GM21360 (cell line): ENCODE measurements around the gene NPPB.

Experiments
- ATAC-seq: cut with Tn5 transposase; IDR thresholded peaks from one replicate; pipeline ENCODE4 v1.9.1; 2021; ENCODE audit warnings: mild to moderate bottlenecking, moderate library complexity; ENCODE audit not compliant: unreplicated experiment

The NPPB gene

DNA sequence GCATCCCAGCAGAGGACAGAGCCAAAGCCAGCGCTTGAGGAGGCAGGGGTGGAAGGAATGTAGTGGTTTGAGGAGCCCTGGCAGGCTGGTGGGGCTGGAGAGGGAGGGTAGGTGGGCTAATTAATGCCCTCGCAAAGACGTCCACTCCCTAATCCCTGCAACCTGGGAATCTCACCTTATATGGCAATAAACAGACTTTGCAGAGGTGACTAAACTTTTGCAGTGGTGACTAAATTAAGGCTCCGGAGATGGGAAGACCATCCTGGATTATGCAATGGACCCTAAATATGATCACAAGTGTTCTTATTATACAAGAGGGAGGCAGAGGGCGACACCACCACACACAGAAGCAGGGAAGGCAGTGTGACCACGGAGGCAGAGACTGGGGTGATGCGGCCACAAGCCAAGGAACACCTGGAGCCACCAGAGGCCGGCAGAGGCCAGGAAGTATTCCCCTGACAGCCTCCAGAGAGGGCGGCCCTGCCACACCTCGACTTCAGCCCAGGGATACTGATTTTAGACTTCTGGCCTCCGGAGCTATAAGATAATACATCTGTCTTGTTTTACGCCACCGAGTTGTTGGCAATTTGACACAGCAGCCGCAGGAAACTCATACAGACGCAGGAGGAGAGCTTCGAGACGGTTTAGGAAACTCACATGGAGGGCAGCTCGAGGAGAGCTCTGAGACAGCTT lies 23.1 kb upstream of the NPPB start:
- ATAC-seq: no peak

DNA sequence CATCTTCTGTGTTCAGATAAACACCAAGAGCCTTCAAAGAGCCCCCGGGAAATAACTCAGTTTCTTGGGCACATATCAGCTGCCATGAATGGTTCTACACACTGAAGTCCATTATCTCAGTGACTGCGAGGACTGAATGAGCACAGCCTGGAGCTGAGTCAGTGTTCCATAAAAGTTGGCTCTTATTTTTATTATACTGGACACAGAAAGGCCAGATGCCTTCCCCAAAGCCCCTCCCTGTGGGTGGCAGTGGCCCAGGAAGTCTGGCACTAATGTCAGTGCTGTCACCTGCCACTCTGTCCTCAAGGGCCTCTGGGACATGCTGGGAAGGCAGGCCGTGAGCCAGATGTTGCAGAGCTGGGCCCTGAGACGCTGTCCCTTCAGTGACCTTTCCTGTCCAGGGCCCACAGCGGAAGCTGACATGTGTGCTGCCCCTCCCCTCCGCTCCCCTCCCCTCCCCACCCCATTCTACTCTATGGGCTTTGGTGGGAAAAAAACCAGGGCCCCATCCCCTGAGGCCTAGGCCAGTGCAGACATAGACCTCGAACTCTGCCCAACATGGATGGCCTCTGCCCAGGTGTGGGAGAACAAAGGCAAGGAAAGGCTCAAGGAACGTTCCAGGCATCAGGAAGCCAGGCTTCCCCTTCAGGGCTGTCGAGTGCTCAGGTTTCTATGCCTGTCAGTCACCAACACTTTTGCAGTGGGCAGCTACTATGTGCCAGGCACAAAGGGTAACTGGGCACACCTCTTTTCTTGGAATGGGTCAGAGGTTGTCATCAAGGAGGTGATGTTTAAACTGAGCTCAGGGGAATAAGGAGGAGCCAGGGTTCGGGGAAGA lies 22.4 kb upstream of the NPPB start:
- ATAC-seq: no peak

DNA sequence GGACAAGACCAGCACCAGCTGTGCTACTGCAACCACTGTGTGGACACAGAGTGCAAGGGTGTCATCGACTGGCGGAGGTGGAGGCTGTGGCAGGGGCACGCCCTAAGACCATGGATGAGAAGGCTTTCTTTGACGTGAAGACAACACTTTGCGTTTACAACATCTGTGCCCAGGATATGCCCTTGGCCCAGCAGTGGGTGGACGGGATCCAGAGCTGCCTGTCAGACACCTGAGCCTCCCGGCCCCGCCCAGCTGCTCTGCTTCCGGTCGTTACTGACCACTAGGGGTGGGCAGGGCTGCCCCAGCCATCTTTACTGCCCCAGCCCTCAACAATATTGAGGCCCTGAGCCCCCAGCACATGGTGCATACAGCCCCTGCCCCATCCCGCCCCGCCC lies 21.4 kb upstream of the NPPB start:
- ATAC-seq: no peak

DNA sequence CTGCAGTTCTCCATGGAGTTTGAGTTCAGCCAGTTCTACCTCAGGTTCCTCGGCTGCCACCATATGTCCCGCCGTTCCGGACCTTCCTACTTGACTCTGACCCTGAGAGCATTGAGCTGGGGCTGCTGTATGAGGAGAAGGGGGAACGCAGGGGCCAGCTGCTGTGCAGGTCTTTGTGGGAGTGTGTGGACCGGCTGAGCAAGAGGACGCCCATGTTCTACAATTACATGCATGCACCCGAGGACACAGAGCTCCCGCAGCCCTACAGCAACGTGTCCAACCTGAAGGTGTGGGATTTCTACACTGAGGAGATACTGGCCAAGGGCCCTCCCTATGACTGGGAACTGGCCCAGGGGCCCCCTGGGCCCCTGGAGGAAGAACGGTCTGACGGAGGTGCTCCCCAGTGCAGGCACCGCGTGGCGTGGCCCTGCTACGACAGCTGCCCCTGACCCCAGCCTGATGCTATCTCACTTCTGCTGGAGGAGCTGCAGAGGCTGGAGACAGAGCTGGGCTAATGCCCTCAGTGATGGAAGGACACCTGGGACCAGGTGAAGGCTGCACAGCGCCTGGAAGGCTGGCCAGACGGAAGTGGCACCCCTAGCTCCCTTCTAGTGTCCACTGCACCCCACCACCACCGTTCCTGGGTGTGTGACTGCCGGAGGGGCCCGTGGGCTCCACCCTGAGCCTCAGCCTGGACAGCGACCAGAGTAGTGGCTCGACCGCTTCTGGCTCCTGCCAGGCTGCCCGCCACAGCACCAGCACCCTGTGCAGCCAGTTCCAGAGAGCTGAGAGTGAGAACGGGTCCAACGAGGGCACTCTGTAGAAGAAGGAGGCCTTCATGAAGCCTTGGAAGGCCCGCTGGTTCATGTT lies 20.8 kb upstream of the NPPB start:
- ATAC-seq: no peak

DNA sequence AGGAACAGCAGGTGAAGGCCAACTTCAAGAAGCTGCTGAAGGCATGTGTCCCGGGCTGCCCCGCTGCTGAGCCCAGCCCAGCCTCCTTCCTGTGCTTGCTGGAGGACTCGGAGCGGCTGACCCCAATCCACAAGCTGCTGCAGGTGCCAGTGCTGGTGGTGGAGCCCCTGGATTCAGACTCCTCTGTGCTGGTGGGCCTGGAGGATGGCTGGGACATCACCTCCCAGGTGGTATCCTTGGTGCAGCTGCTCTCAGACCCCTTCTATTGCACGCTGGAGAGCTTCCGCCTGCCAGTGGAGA lies 20.1 kb upstream of the NPPB start:
- ATAC-seq: no peak

DNA sequence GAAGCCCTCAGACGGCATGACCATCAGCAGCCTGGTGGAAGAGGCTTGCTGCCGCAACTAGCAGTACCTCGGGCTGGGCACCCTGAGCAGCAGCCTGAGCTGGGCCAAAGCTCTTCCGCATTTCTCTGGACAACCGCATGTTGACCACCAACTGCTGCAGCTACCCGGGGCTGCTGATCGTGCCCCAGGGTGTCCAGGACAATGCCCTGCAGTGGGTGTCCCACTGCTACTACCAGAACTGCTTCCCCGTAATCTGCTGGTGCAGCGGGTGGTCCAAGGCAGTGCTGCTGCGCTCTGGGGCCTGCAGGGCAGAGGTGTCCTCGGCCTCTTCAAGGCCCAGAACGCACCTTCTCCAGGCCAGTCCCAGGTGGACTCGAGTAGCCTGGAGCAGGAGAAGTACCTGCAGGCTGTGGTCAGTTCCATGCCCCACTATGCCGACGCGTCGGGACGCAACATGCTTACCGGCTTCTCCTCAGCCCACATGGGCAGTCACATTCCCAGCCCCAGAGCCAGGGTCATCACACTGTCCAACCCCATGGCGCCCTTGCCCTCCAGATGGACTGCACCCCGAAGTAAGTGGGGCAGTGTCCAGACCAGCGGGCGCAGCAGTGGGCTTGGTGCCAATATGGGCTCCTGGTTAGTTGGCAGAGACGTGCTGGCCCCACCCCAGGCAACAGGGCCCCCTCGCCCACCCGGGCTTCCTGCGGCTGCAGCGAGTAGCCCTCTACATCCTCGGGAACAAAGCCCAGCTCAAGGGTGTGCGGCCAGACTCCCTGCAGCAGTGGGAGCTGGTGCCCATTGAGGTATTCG lies 19.5 kb upstream of the NPPB start:
- ATAC-seq: no peak

DNA sequence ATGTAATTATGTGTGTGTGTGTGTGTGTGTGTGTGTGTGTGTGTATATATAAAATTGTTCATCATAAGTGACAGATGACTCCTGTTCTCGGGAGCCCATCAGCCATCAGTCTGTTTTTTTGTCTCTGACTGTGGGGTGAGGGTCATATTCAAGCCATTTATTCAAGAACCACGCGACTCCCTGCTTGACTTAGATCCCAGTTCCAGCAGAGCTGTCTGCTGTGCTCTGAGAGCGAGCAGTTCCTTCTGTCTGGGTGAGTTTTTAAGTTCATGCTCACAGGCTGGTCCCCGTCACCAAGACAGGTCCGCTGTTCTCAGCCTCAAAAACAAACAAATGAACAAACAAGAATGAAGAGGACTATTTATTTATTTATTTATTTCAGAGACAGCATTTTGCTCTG lies 18.3 kb upstream of the NPPB start:
- ATAC-seq: no peak

DNA sequence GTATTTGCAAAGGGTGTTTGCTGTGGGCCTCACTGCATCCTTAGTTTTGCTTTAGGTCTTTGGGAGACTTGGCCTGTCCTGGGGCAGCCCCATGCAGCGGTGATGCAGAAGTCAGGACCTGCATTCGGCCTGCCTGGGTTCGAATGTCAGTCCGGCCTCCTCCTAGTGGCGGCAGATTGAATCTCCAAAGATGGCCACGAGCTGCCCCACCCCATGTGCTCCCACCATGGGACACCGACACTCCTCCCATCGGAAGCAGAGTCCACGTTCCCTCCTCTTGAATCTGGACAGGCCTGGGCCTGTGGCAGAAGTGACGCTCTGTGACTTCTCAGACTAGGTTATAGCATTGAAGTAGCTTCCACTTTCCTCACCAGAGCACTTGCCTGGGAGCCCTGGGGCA lies 16.3 kb upstream of the NPPB start:
- no peak for ATAC-seq

DNA sequence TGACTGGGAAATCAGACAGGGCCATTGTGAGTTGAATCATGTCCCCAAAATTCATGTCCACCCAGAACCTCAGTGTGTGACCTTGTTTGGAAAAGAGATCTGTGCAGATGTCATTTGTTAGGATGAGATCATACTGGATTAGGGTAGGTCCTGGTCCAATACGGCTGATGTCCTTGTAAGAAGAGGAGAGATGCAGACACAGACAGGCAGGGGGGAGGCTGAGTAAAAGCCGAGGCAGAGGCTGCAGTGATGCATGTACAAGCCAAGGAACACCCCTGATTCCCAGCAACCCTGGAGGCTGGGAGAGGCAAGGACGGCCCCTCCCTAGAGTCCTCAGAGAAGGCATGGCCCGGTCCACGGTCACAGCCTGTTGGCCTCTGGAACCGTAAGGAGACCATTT lies 15.9 kb upstream of the NPPB start:
- no peak for ATAC-seq

DNA sequence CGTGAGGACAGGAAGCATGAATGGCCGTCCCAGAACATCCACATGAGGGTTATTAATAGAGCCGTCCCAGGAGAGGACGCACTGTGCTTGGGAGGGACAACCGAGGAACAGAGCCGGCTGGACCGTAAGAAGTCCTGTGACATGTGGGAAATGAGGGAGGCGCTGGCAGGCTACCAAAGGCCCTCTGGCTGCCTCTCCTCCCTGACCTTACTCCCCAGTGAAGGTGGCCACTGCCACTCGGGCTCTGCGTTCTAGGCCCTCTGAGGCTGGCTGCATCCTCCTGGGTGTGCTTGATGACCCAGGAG lies 15.5 kb upstream of the NPPB start:
- ATAC-seq: no peak

DNA sequence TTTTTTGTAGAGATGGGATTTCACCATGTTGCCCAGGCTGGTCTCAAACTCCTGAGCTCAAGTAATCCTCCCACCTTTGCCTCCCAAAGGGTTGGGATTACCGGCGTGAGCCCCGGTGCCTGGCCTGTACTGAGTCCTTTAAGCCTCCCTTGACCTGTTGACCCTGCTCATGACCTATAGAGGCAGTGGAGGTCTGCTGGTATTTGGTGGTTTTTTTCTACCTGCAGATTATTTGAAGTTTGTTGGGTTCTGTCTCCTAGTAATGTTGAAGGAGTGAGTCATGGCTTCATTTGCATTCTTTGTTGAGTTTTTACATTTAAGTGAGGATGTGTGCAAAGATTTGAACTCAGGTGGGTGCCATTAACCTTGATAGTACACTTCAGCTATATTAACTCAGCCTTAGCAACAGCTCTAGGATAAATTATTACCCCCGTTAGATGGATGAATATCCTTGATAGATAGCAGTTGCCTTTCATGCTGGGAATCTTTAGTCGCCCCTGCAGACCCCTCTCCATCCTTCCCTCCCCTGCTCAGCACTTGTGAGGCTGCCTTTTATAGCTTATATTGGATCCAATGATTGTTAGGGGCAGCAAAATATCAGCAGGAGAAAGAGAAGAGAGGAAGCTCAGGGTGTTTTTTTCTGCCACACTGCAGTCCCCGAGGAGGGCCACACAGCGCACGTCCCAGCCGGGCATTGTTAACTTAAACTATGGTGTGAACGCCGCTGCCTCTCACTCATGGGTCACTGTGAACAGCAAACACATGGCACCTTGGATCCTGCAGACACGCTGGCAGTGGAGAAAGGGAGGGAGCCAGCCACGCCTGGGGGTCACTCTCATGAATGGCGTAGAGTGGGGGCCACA lies 14.9 kb upstream of the NPPB start:
- ATAC-seq: no peak

DNA sequence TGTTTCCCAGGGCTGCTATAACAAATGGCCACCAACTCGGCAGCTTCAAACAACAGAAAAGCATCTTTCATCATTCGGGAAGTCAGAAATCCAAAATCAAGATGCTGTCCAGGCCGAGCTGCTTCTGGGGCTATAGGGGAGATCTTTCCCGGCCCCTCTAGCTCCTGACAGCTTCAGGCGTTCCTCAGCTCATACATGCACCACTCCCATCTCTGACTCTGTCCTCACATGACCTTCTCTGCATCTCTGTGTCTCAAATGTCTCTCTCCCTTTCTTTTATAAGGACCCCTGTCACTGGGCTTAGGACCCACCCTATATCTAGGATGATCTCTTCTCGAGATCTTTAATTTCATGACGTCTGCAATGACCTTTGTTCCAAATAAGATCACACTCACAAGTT lies 13.8 kb upstream of the NPPB start:
- ATAC-seq: no peak

DNA sequence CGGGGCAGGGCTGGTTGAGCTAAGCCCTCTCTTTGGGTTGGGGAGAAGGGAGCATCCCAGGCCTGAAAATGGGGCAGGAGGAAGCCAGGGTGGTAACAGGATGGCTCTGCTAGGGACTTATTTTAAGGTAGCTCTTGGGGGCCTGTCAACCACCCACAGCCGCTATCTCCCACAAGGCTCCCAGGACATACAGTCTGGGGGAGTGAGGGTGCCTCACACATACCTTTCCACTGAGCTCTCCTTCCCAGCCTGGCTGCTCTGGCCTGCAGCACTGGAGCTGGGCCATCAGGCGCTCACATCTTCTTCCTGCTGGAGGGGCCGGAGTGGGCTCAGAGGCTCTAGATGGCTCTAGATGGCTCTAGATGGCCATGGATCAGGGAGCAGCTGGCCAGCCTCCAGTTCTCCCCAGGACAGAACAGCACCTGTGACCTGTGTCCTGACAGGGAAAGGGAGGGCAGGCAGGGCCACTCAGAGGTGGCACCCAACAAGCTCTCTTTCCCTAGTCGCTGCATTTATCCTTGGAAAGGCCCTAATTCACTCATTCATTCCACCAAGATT lies 11.0 kb upstream of the NPPB start:
- no peak for ATAC-seq

DNA sequence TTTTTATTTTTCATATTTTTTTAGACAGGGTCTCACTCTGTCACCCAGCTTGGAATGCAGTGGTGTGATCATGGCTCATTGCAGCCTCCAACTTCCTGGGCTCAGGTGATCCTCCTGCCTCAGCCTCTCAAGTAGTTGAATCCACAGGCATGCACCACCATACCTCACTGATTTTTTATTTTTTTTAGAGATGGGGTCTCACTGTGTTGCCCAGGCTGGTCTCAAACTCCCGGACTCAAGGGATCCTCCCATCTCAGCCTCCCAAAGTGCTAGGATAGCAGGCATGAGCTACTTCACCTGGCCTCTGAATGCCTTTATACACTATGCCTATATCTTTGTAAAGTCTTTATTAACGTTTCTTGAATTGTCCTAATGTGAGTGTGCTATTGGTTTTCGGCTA lies 10.4 kb upstream of the NPPB start:
- no peak for ATAC-seq

DNA sequence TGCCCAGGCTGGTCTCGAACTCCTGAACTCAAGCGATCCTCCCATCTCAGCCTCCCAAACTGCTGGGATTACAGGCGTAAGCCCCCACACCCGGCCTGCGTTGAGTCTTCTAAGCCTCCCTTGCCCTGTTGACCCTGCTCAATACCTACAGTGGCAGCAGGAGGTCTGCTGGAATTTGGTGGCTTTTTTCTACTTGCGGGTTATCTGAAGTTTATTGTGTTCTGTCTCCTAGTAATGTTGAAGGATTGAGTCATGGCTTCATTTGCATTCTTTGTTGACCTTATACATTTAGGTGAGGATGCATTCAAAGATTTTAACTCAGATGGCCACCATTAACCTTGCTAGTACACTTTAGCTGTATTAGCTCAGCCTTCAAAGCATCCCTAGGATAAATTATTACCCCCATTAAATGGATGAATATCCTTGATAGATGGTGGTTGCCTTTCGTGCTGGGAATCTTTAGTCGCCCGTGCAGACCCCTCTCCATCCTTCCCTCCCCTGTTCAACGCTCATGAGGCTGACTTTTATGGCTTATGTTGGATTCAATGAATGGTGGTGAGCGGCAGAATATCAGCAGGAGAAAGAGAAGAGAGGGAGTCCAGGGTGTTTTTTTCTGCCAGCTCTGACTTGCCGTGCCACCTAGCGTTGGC lies 9.7 kb upstream of the NPPB start:
- ATAC-seq: no peak

DNA sequence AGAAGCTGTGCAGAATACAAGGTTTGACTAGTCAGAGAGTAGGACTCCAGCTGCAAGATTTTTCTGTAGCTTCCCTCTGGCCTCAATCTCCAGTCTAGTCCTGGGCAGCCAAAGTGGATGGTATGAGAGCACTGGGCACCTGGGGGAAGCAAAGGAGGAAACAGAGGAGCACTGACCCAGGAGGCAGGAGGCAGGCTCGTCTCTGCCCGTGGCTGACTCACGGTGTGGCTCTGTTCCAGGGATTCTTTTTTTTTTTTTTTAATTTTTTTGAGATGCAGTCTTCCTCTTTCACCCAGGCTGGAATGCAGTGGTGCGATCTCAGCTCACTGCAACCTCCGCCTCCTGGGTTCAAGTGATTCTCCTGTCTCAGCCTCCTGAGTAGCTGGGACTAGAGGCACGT lies 4.1 kb upstream of the NPPB start:
- ATAC-seq: no peak

DNA sequence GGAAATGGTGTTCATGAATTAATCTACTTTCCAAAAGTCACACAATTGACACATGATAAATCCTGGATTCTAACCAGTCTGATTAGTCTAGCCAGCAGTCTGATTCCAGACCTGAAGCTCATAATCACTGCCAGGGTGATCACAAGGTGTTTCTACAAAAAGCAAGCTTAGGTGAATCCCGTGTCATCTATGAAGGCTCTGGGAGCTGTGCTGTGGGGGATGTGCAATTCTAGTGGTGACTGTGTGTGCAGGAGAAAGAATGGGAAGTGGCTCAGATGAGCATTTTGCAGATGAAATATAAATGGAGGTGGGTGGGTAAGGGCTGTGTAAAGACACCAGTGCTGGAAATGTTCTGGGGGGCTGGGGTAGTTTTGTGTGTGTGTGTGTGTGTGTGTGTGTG lies 1.8 kb upstream of the NPPB start:
- ATAC-seq: no peak

DNA sequence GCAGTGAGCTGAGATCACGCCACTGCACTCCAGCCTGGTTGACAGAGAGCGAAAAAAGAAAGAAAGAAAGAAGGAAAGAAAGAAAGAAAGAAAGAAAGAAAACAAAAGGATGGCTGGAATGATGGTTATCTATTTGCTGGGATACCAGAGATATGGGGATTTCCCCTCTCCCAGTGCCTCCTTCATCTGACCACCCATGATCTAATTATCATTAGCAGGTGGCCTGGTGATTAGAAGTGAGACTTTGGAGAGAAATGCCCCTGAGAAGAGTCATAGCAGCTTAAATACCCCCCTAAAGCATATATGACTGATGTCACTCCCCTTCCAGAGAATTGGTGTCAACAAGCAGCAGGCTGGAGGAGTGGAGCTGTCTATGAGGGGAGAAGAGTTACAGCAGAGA lies 1.3 kb upstream of the NPPB start:
- ATAC-seq: no peak
